ENCODE data around the gene KLF7. TPM values are rescaled to one million over a fixed set of nuclear protein-coding genes. Genes with fewer than 3 reads are reported as not detected.

The KLF7 gene
- polyA plus RNA-seq (2013): 18.8 TPM

GRCh38 chr2:207165121-207166038 lies at the start of gene KLF7:
KLF7 (minus strand) TSS chr2:207165948; CDS start chr2:207165568, 380 bp downstream.
- Histone ChIP-seq H3K9me3 (ENCODE audit: control extremely low read depth in 1 of 5, control insufficient read depth in 4 of 5, insufficient read depth in 2 of 5, low read depth in 1 of 5, low read length in 4 of 5) (peaks cover 0 to 2% (median 0%) of the 10 kb centered on the region in 5 experiments), H3K27me3 (replicated peaks in 2 of 5; ENCODE audit: control insufficient read depth in 4 of 5, insufficient read depth in 5 of 5, low read length in 4 of 5) (no peaks in the 10 kb centered on the region), H3K4me3 (ENCODE audit: control insufficient read depth in 1 of 7, extremely low read depth in 1 of 7, insufficient read depth in 4 of 7, low read depth in 2 of 7, low read length in 6 of 7) (peak within 1 kb of the TSS; percentile 82 to 99 (median 85)), H3K4me1 (ENCODE audit: control extremely low read depth in 1 of 4, control insufficient read depth in 4 of 4, insufficient read depth in 4 of 4, low read length in 3 of 4) (peaks cover 43 to 59% (median 46%) of the 10 kb centered on the region in 4 experiments), H3K36me3 (ENCODE audit: control insufficient read depth in 4 of 4, insufficient read depth in 4 of 4, low read length in 3 of 4) (no peaks in the 10 kb centered on the region), H3K27ac (ENCODE audit: insufficient read depth in 1 of 2, low read depth in 1 of 2, low read length in 2 of 2, poor library complexity in 1 of 2, severe bottlenecking in 2 of 2) (peak within 1 kb of the TSS; percentile 93 to 99)
- WGBS (ENCODE audit: insufficient coverage): 0% methylated on average over 13 of the region's 36 CpGs
- peak in 2 of 3 donors; percentile 70 to 80 for DNase-seq
- POLR2A ChIA-PET: interaction anchor here (0.6 to 4.0 kb wide), 17 partner anchors 12 to 365 kb away, joined by 3 to 49 read pairs (median 3); partner anchors contain the start of gene CREB1
- CTCF ChIA-PET: interaction anchor here (0.6 to 3.6 kb wide), 12 partner anchors 17 to 365 kb away, joined by 3 to 26 read pairs (median 5); no protein-coding TSS in a partner anchor

- CTCF ChIA-PET: no interaction called here
Observed at GRCh38 chr2:207215308-207215707, 49.6 kb upstream of the KLF7 start.

GRCh38 chr2:207214446-207214845 lies 48.7 kb upstream of the KLF7 start:
- no peaks in the 10 kb centered on the region for H3K9me3 ChIP-seq (ENCODE audit: control extremely low read depth in 1 of 5, control insufficient read depth in 4 of 5, insufficient read depth in 2 of 5, low read depth in 1 of 5, low read length in 4 of 5)

More at GRCh38 chr2:207215308-207215707, 49.6 kb upstream of the KLF7 start:
- Histone ChIP-seq H3K36me3 (ENCODE audit: control insufficient read depth in 4 of 4, insufficient read depth in 4 of 4, low read length in 3 of 4) (no peaks in the 10 kb centered on the region), H3K4me3 (ENCODE audit: control insufficient read depth in 1 of 7, extremely low read depth in 1 of 7, insufficient read depth in 4 of 7, low read depth in 2 of 7, low read length in 6 of 7) (no peak overlapping the region), H3K4me1 (ENCODE audit: control extremely low read depth in 1 of 4, control insufficient read depth in 4 of 4, insufficient read depth in 4 of 4, low read length in 3 of 4) (no peaks in the 10 kb centered on the region), H3K27ac (ENCODE audit: insufficient read depth in 1 of 2, low read depth in 1 of 2, low read length in 2 of 2, poor library complexity in 1 of 2, severe bottlenecking in 2 of 2) (no peak overlapping the region), H3K27me3 (replicated peaks in 2 of 5; ENCODE audit: control insufficient read depth in 4 of 5, insufficient read depth in 5 of 5, low read length in 4 of 5) (no peaks in the 10 kb centered on the region), H3K9me3 (ENCODE audit: control extremely low read depth in 1 of 5, control insufficient read depth in 4 of 5, insufficient read depth in 2 of 5, low read depth in 1 of 5, low read length in 4 of 5) (no peaks in the 10 kb centered on the region)
- POLR2A ChIA-PET: no interaction called here
- no peak for DNase-seq
- WGBS (ENCODE audit: insufficient coverage): 100% methylated on average over 1 of the region's 2 CpGs

GRCh38 chr2:207206011-207206410 lies 40.3 kb upstream of the KLF7 start:
- WGBS (ENCODE audit: insufficient coverage): 100% methylated on average over 3 of the region's 3 CpGs
- H3K4me1 ChIP-seq (ENCODE audit: control extremely low read depth in 1 of 4, control insufficient read depth in 4 of 4, insufficient read depth in 4 of 4, low read length in 3 of 4): no peaks in the 10 kb centered on the region
- POLR2A ChIA-PET: no interaction called here
- no peaks in the 10 kb centered on the region for H3K36me3 ChIP-seq (ENCODE audit: control insufficient read depth in 4 of 4, insufficient read depth in 4 of 4, low read length in 3 of 4)
- CTCF ChIA-PET: no interaction called here
- H3K9me3 ChIP-seq (ENCODE audit: control extremely low read depth in 1 of 5, control insufficient read depth in 4 of 5, insufficient read depth in 2 of 5, low read depth in 1 of 5, low read length in 4 of 5): no peaks in the 10 kb centered on the region
- no peaks in the 10 kb centered on the region for H3K27me3 ChIP-seq (replicated peaks in 2 of 5; ENCODE audit: control insufficient read depth in 4 of 5, insufficient read depth in 5 of 5, low read length in 4 of 5)
- H3K4me3 ChIP-seq (ENCODE audit: control insufficient read depth in 1 of 7, extremely low read depth in 1 of 7, insufficient read depth in 4 of 7, low read depth in 2 of 7, low read length in 6 of 7): no peak overlapping the region
- H3K27ac ChIP-seq (ENCODE audit: insufficient read depth in 1 of 2, low read depth in 1 of 2, low read length in 2 of 2, poor library complexity in 1 of 2, severe bottlenecking in 2 of 2): no peak overlapping the region
- DNase-seq: no peak

More at GRCh38 chr2:207214446-207214845, 48.7 kb upstream of the KLF7 start:
- Histone ChIP-seq H3K4me1 (ENCODE audit: control extremely low read depth in 1 of 4, control insufficient read depth in 4 of 4, insufficient read depth in 4 of 4, low read length in 3 of 4) (no peaks in the 10 kb centered on the region), H3K27ac (ENCODE audit: insufficient read depth in 1 of 2, low read depth in 1 of 2, low read length in 2 of 2, poor library complexity in 1 of 2, severe bottlenecking in 2 of 2) (no peak overlapping the region), H3K27me3 (replicated peaks in 2 of 5; ENCODE audit: control insufficient read depth in 4 of 5, insufficient read depth in 5 of 5, low read length in 4 of 5) (no peaks in the 10 kb centered on the region), H3K36me3 (ENCODE audit: control insufficient read depth in 4 of 4, insufficient read depth in 4 of 4, low read length in 3 of 4) (no peaks in the 10 kb centered on the region), H3K4me3 (ENCODE audit: control insufficient read depth in 1 of 7, extremely low read depth in 1 of 7, insufficient read depth in 4 of 7, low read depth in 2 of 7, low read length in 6 of 7) (no peak overlapping the region)
- no peak for DNase-seq
- ChIA-PET CTCF (no interaction called here), POLR2A (no interaction called here)
- no CpG with 5 or more reads among the region's 3 CpGs for WGBS (ENCODE audit: insufficient coverage)

GRCh38 chr2:207205173-207205957 lies 39.6 kb upstream of the KLF7 start:
- ChIA-PET POLR2A (no interaction called here), CTCF (no interaction called here)
- H3K36me3 ChIP-seq (ENCODE audit: control insufficient read depth in 4 of 4, insufficient read depth in 4 of 4, low read length in 3 of 4): no peaks in the 10 kb centered on the region
- no peak overlapping the region for H3K4me3 ChIP-seq (ENCODE audit: control insufficient read depth in 1 of 7, extremely low read depth in 1 of 7, insufficient read depth in 4 of 7, low read depth in 2 of 7, low read length in 6 of 7)
- no peaks in the 10 kb centered on the region for H3K27me3 ChIP-seq (replicated peaks in 2 of 5; ENCODE audit: control insufficient read depth in 4 of 5, insufficient read depth in 5 of 5, low read length in 4 of 5)
- no peak for DNase-seq
- H3K27ac ChIP-seq (ENCODE audit: insufficient read depth in 1 of 2, low read depth in 1 of 2, low read length in 2 of 2, poor library complexity in 1 of 2, severe bottlenecking in 2 of 2): no peak overlapping the region
- H3K4me1 ChIP-seq (ENCODE audit: control extremely low read depth in 1 of 4, control insufficient read depth in 4 of 4, insufficient read depth in 4 of 4, low read length in 3 of 4): no peaks in the 10 kb centered on the region
- H3K9me3 ChIP-seq (ENCODE audit: control extremely low read depth in 1 of 5, control insufficient read depth in 4 of 5, insufficient read depth in 2 of 5, low read depth in 1 of 5, low read length in 4 of 5): no peaks in the 10 kb centered on the region

GRCh38 chr2:207203056-207203455 lies 37.3 kb upstream of the KLF7 start:
- Histone ChIP-seq H3K27ac (ENCODE audit: insufficient read depth in 1 of 2, low read depth in 1 of 2, low read length in 2 of 2, poor library complexity in 1 of 2, severe bottlenecking in 2 of 2) (no peak overlapping the region), H3K4me1 (ENCODE audit: control extremely low read depth in 1 of 4, control insufficient read depth in 4 of 4, insufficient read depth in 4 of 4, low read length in 3 of 4) (no peaks in the 10 kb centered on the region), H3K4me3 (ENCODE audit: control insufficient read depth in 1 of 7, extremely low read depth in 1 of 7, insufficient read depth in 4 of 7, low read depth in 2 of 7, low read length in 6 of 7) (no peak overlapping the region), H3K9me3 (ENCODE audit: control extremely low read depth in 1 of 5, control insufficient read depth in 4 of 5, insufficient read depth in 2 of 5, low read depth in 1 of 5, low read length in 4 of 5) (no peaks in the 10 kb centered on the region), H3K36me3 (ENCODE audit: control insufficient read depth in 4 of 4, insufficient read depth in 4 of 4, low read length in 3 of 4) (no peaks in the 10 kb centered on the region), H3K27me3 (replicated peaks in 2 of 5; ENCODE audit: control insufficient read depth in 4 of 5, insufficient read depth in 5 of 5, low read length in 4 of 5) (no peaks in the 10 kb centered on the region)
- no peak for DNase-seq
- no CpG with 5 or more reads among the region's 1 CpG for WGBS (ENCODE audit: insufficient coverage)
- ChIA-PET CTCF (interaction anchor here (0.8 to 1.0 kb wide), 3 partner anchors 17 to 37 kb away, joined by 3 to 4 read pairs (median 3); no protein-coding TSS in a partner anchor), POLR2A (no interaction called here)

Measured in common myeloid progenitor, CD34-positive (primary cell).